ENCODE measurements around the gene DAPK2. TPM values are rescaled to one million over a fixed set of nuclear protein-coding genes. Genes with fewer than 3 reads are reported as not detected.

The DAPK2 gene
- total and polyA plus RNA-seq, 2 of the 13 experiments (the other 11 are each of a cell fraction or from before 2014, with no cell fraction given), result 0.33 to 0.63 TPM

GRCh38 chr15:64093627-64094417, 47.5 kb upstream of the DAPK2 start, which contains the start of gene CIAO2A (continued):
- TF ChIP-seq ZNF577 (CRISPR knock-in tag; IDR thresholded peaks at IDR 0.05; ENCODE audit: borderline replicate concordance, low read depth), result no peak
- TF ChIP-seq ZNF552 (CRISPR knock-in tag; IDR thresholded peaks at IDR 0.05; ENCODE audit: borderline replicate concordance), result no peak
- TF ChIP-seq ZBTB8A (CRISPR knock-in tag; IDR thresholded peaks at IDR 0.05; ENCODE audit: borderline replicate concordance, low read depth), result no peak
- no peak for TF ChIP-seq ZBTB26 (CRISPR knock-in tag; IDR thresholded peaks at IDR 0.05; ENCODE audit: borderline replicate concordance)
- TF ChIP-seq ZFP82 (CRISPR knock-in tag; IDR thresholded peaks at IDR 0.05; ENCODE audit: borderline replicate concordance), result no peak
- TF ChIP-seq ERF (CRISPR knock-in tag; IDR thresholded peaks at IDR 0.05), result 0 out of 2 replicates have a peak, but pooled peaks have one; percentile 29
- TF ChIP-seq MIER3 (CRISPR knock-in tag; IDR thresholded peaks at IDR 0.05; ENCODE audit: borderline replicate concordance), result peak; percentile 42
- TF ChIP-seq ZNF326 (CRISPR knock-in tag; IDR thresholded peaks at IDR 0.05; ENCODE audit: borderline replicate concordance), result no peak
- TF ChIP-seq FOXA1 (IDR thresholded peaks at IDR 0.05), result no peak
- no peak for TF ChIP-seq FOXA1 (CRISPR knock-in tag; IDR thresholded peaks at IDR 0.05)
- TF ChIP-seq MAFF (IDR thresholded peaks at IDR 0.05; ENCODE audit: low read depth, low read length), result peak; percentile 67; the same call in 1 of the 2 replicates
- TF ChIP-seq KDM1A (CRISPR knock-in tag; IDR thresholded peaks at IDR 0.05), result no peak
- TF ChIP-seq JUNB (CRISPR knock-in tag; IDR thresholded peaks at IDR 0.05; ENCODE audit: borderline replicate concordance), result no peak
- no peak for TF ChIP-seq SMC3 (IDR thresholded peaks at IDR 0.05; ENCODE audit: low read length)
- TF ChIP-seq SKI (IDR thresholded peaks at IDR 0.05; ENCODE audit: partially characterized antibody), result peak; percentile 31
- TF ChIP-seq LRRFIP1 (CRISPR knock-in tag; conservative IDR thresholded peaks at IDR 0.05), result no peak
- TF ChIP-seq PHF8 (CRISPR knock-in tag; IDR thresholded peaks at IDR 0.05), result peak; percentile 77
- no peak for TF ChIP-seq PHB2 (IDR thresholded peaks at IDR 0.05; ENCODE audit: partially characterized antibody)
- TF ChIP-seq ZBTB33 (CRISPR knock-in tag; IDR thresholded peaks at IDR 0.05), result no peak
- no peak for TF ChIP-seq ZNF33B (CRISPR knock-in tag; IDR thresholded peaks at IDR 0.05)
- TF ChIP-seq ZNF703 (CRISPR knock-in tag; IDR thresholded peaks at IDR 0.05; ENCODE audit: borderline replicate concordance), result no peak
- TF ChIP-seq SMARCC2 (IDR thresholded peaks at IDR 0.05), result no peak
- TF ChIP-seq ATM (IDR thresholded peaks at IDR 0.05; ENCODE audit: borderline replicate concordance), result no peak
- no peak for TF ChIP-seq ATF2 (CRISPR knock-in tag; IDR thresholded peaks at IDR 0.05)
- TF ChIP-seq HES4 (CRISPR knock-in tag; IDR thresholded peaks at IDR 0.05; ENCODE audit: borderline replicate concordance), result no peak

Data from HepG2 (cell line).